ENCODE measurements around the gene KAT6B. TPM values are rescaled to one million over a fixed set of nuclear protein-coding genes. Genes with fewer than 3 reads are reported as not detected.

KAT6B gene
- total and polyA plus RNA-seq, 10 of the 15 experiments (the other 5 are each of a cell fraction or from before 2014, with no cell fraction given): 2.7 to 22.6 (median 15.7) TPM

DNA sequence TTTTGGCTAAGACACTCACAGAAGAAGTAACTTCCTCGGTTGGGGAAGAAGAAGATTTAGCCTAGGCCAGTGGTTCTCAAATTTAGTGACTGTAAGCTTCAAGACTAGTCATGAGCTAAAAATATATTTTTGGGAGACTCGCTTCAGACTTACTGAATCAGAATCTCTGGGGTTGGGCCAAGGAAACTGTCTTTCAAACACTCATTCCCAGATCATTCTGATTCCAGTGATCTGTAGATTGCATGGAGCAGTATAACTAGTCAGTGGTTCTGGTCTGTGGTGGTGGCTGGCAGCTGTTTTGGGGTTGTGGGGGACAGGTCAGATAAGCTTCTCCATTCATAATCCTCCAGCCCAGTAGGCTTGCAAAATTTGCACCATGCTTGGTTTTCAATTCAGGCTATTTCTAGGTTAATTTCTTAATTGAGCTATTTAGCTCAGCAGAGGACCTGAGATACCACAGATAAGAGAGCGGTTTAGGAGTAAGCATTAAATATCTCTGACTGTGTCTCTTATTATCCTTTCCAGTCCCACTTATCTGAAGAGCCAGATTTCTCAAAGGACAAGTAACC, 3.8 kb upstream of the KAT6B start:
- ChIA-PET RAD21 (ENCODE audit: unreplicated experiment) (interaction anchor here (1.1 to 1.6 kb wide), 2 partner anchors 18 to 193 kb away, joined by 3 to 5 read pairs; no protein-coding TSS in a partner anchor), POLR2A (interaction anchor here (0.8 to 1.2 kb wide), 4 partner anchors 33 to 162 kb away, joined by 3 read pairs; no protein-coding TSS in a partner anchor), CTCF (interaction anchor here (0.8 to 1.1 kb wide), 4 partner anchors 152 to 209 kb away, joined by 3 to 4 read pairs (median 4); no protein-coding TSS in a partner anchor), SMC1A (ENCODE audit: uncharacterized antibody, unreplicated experiment) (interaction anchor here (0.6 to 2.7 kb wide), 15 partner anchors 19 to 403 kb away, joined by 3 to 10 read pairs (median 3); no protein-coding TSS in a partner anchor)
- no peak overlapping the region for H3K9ac ChIP-seq (ENCODE audit: control insufficient read depth, insufficient read depth, low read length)
- H3K27ac ChIP-seq (ENCODE audit: control insufficient read depth, insufficient read depth): no peak overlapping the region
- H3K36me3 ChIP-seq (ENCODE audit: control insufficient read depth in 2 of 2, insufficient read depth in 2 of 2, low read length in 1 of 2): no peaks in the 10 kb centered on the region
- H3K9me3 ChIP-seq (replicated peaks; ENCODE audit: control insufficient read depth, insufficient read depth, low read length): no peaks in the 10 kb centered on the region
- H3K4me3 ChIP-seq: no peak overlapping the region
- H3K27me3 ChIP-seq (replicated peaks in 1 of 2; ENCODE audit: control insufficient read depth in 2 of 2, insufficient read depth in 2 of 2, low read length in 1 of 2): no peaks in the 10 kb centered on the region
- intact Hi-C loops (cut with micrococcal nuclease; ENCODE audit: unreplicated experiment) (loop anchor here (10.0 kb wide), 2 partner anchors 398 to 668 kb away; partner anchors contain the start of genes ADK and AP3M1), in situ Hi-C loops (cut with MboI) (no loop called here)
- peaks cover 16% of the 10 kb centered on the region for H3K79me2 ChIP-seq (ENCODE audit: control insufficient read depth, insufficient read depth, low read length)
- no TSS peak for BruUV-seq (replicated peaks)
- WGBS (ENCODE audit: insufficient coverage, insufficient replicate concordance, low lambda C conversion rate, missing lambda C conversion rate): 79% methylated on average over 3 of the region's 3 CpGs
- no peak overlapping the region for H3K4me2 ChIP-seq (ENCODE audit: control insufficient read depth, insufficient read depth)
- TF ChIP-seq, protein P1, sequence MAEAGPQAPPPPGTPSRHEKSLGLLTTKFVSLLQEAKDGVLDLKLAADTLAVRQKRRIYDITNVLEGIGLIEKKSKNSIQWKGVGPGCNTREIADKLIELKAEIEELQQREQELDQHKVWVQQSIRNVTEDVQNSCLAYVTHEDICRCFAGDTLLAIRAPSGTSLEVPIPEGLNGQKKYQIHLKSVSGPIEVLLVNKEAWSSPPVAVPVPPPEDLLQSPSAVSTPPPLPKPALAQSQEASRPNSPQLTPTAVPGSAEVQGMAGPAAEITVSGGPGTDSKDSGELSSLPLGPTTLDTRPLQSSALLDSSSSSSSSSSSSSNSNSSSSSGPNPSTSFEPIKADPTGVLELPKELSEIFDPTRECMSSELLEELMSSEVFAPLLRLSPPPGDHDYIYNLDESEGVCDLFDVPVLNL (IDR thresholded peaks at IDR 0.05; ENCODE audit: low read depth, low read length): no peak
- no peak for TF ChIP-seq ZNF274 (IDR thresholded peaks at IDR 0.05; ENCODE audit: insufficient read depth, insufficient read length)
- TF ChIP-seq ZNF207 (IDR thresholded peaks at IDR 0.05; ENCODE audit: borderline replicate concordance): no peak
- TF ChIP-seq KAT2A (conservative IDR thresholded peaks at IDR 0.05; ENCODE audit: control insufficient read depth, low read depth, low read length): no peak
- no peak for TF ChIP-seq TAF1 (IDR thresholded peaks at IDR 0.05; ENCODE audit: borderline replicate concordance, low read depth, low read length)
- no peak for TF ChIP-seq NFYB (IDR thresholded peaks at IDR 0.05; ENCODE audit: insufficient read depth, low read depth, low read length)
- TF ChIP-seq NR2C1 (IDR thresholded peaks at IDR 0.05): no peak
- TF ChIP-seq ETV6 (conservative IDR thresholded peaks at IDR 0.05 in 1 of 2, IDR thresholded peaks at IDR 0.05 in 1 of 2; ENCODE audit: borderline replicate concordance in 1 of 2, low read depth in 1 of 2): no peak
- no peak for FAIRE-seq
- DNase-seq (ENCODE audit: low read depth, low spot score): no peak
- H4K20me1 ChIP-seq (ENCODE audit: control insufficient read depth, insufficient read depth): no peaks in the 10 kb centered on the region
- H2AFZ ChIP-seq (ENCODE audit: control insufficient read depth, low read depth, low read length): no peak overlapping the region
- ATAC-seq: no peak
- peaks cover 4% of the 10 kb centered on the region; the same call in 1 of the 2 replicates for H3K4me1 ChIP-seq (ENCODE audit: control insufficient read depth, insufficient read depth, low read length)
